ENCODE measurements around the gene IFNL1. TPM values are rescaled to one million over a fixed set of nuclear protein-coding genes. Genes with fewer than 3 reads are reported as not detected.
"Not testable (repeated sequence)": the region's sequence is repeated elsewhere in the genome, so short reads cannot be mapped to it uniquely, and the experiment has no call there.

Gene IFNL1
- not detected for total RNA-seq
- long read RNA-seq = 0 reads

DNA sequence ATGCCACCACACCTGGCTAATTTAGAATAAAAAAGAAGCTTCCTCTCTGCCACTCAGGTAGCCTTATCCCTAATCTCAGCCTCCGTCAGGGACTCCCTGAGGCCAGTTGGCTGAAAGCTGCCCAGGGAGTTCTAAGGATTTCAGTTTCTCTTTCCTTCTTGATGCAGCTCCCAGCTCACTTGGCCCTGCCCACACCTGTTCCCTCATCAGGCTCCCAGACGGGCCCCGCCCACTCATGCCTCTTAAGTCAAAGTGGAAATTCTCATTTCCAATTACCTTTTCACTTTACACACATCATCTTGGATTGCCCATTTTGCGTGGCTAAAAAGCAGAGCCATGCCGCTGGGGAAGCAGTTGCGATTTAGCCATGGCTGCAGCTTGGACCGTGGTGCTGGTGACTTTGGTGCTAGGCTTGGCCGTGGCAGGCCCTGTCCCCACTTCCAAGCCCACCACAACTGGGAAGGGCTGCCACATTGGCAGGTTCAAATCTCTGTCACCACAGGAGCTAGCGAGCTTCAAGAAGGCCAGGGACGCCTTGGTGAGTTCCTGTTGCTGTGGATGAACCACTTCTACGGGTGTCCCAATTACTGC is at the start of gene IFNL1:
TSS of gene IFNL1 (plus strand) at position 353 of the 591 bp plus-strand sequence. CDS start at position 368, 15 bp downstream.
- DNase-seq = no peak
- no peak for ATAC-seq
- intact Hi-C loops (cut with micrococcal nuclease) = no loop called here

DNA sequence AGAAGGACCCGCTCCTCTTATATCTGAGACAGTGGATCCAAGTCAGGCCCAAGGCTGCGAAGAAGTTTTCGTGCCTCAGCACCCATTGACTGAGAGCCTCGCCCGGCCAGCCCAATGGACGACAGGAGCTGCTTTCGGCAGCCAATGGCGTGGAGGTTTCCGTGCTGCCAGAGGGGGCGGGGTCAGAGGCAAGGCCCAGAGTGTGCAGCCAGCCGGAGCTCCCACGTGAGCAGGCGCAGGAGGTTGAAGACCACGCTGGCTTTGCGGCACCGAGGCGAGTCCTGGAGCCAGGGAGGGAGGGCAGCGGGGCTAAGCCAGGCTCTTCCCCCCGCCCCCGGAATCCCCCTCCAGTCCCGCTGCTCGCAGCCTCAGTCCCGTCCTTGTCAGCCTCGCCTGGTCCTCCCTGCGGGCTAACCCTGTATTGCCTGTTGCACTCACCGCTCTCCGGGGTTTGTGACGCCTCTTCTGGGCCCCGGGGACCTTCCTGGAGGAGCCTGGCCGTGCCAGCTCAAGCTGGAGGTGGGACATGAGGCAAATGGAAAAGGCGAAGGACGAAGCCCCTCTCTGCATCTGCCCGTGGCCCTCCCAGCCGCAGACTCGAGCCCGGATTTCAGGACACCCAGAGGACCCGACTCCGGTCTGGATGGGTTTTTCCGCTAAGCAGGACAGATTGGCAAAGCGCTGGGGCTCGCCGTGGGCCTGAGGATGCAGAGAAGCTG is 49.1 kb upstream of the IFNL1 start:
- intact Hi-C loops (cut with micrococcal nuclease) = no loop called here
- peak; percentile 50 for ATAC-seq
- peak; percentile 48 for DNase-seq

DNA sequence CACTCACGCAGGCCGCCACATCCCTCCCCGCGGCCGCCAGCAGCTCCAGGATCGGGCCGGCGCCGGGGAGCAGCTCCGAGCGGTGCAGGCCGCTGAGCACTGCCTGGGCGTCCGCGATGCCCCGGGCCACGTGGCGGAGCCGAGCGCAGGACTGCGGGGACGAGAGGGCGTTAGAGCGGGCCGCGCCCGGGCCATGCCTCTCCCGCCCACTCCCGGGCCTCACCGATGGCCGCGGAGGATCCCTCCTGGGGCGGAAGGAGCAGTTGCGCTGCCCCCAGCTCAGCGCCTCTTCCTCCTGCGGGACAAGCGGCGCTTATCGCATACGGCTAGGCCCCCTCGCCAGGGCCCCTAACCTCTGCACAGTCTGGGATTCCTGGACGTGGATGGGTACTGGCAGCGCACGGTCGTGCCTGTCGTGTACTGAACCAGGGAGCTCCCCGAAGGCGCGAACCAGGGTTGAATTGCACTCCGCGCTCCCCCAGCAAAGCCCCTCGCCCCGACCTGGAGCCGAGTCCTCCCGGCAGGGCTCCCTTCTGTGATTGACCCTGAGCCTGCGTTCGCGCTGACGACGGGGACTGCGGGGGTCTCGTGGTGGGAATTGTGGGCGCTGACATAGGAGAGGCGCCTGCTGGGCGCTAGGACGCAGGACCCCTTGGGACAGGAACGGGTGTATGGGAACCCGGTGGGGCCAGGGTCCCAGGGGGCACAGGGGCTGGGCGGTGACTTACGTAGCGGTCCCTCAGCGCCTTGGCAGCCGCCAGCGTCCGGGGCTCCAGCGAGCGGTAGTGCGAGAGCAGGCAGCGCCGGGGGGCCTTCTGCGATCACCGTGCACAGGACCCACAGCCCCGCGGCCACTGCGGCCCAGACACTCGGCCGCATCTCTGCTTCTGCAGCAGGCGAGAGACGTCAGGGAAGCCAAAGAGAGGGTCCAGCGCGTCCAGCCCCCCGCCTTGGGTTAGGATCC is 48.2 kb upstream of the IFNL1 start:
- ATAC-seq (peak; percentile 61), DNase-seq (no peak)
- intact Hi-C loops (cut with micrococcal nuclease) = no loop called here

- no peak for ATAC-seq
- DNase-seq = no peak
- intact Hi-C loops (cut with micrococcal nuclease) = no loop called here
Observed at GRCh38 chr19:39248806-39249205, 47.4 kb upstream of the IFNL1 start, which contains the start of gene IFNL4. Gene IFNL4, minus strand, starts transcription at chr19:39248856.

DNA sequence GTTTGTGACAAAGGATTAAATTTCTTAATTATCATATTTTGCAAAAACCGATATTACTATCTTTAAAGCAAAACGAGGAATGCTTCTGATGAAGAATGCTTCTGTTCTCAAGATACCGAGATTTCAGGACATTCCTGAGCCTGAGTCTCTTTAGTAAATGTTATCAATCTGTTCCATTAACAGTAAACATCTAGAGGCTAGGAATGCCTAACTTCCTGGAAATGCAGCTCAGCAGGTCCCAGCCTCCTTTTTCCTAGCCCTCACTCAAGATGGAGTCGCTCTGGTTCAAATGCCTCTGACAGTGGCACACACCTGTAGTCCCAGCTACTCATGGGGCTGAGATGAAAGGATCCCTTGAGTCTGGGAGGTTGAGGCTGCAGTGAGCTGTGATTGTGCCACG is 45.1 kb upstream of the IFNL1 start:
- intact Hi-C loops (cut with micrococcal nuclease) = no loop called here
- ATAC-seq (no peak), DNase-seq (no peak)

DNA sequence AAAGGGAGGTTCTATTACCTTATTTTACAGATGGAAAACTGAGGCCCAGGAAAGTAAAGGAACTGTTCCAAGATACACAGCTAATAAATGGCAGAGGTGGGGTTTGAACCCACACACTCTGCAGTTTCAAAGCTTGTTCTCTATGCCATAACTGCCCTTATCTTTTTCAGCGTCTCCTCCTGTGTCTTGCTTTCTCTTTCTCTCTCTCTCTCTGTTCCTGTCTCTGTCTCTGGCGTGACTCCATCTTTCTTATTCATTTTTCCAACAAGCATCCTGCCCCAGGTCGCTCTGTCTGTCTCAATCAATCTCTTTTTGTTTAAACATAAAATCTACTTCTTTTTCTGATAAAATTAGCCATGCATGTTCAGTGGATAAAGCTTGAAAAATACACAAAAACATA is 44.4 kb upstream of the IFNL1 start:
- intact Hi-C loops (cut with micrococcal nuclease) = no loop called here
- no peak for ATAC-seq
- DNase-seq = no peak

GRCh38 chr19:39252458-39252857 is 43.7 kb upstream of the IFNL1 start:
- no peak for ATAC-seq
- no peak for DNase-seq
- intact Hi-C loops (cut with micrococcal nuclease) = no loop called here

DNA sequence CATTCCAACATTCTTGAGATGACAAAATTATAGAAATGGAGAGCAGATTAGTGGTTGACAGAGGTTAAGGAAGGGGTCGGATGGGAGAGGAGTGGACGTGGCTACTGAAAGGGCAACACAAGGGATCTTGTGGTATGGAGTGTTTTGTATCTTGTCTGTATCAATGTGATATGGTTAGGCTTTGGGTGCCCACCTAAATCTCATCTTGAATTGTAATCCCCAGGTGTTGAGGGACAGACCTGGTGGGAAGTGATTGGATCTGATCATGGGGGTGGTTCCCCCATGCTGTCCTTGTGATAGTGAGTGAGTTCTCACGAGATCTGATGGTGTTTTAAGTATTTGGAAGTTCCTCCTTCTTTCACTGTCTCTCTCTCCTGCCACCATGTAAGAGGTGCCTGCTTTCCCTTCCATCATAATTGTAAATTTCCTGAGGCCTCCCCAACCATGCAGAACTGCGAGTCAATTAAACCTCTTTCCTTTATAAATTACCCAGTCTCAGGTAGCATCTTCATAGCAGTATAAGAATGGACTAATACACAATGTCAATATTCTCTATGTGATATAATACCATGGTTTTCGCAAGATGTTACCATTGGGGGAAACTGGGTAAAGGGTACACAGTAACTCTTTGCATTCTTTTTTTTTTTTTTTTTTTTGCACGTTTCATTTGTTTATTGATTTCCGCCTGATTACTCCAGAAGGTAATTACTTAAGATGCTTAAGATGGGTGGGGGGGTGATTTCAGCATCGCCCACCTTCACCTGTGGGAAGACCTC is 42.6 kb upstream of the IFNL1 start:
- DNase-seq (no peak), ATAC-seq (no peak)
- intact Hi-C loops (cut with micrococcal nuclease) = no loop called here

DNA sequence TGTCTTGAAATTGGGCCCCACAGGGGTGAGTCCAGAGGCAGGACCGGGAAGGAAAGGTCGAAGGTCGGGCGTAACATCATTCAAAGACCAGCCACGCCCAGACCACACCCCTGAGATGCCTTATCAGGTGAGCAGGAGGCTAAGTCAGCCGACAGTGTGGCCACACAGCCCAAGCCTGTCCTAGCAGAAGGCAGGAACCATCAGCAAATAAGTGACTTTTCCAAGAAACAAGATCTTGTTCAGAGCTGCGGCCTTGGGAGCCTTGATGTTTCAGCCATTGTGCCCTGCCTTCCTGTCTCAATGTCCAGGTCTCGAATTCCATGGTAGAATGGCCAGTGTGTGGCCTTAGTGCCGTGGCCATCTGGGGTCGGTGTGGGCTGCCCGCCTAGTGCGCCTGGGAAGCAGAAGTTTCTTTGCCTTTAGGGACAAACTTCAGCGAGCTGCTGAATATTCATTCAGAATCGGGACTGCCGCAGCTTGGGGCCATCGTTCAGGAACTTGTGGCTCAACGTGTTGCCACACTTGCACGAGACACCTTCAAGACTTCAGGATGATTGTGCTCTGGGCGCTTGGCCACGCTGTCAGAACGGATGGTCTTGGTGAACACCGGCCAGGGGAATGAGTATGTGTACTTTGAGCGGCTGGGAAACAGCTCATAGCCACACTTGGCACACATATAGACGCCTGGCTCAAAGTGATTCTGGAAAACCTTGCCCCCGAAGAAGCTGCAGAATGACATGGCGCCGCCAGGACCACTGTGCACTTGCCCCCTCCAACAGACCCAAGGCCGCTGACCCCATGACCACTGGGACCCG is 41.5 kb upstream of the IFNL1 start:
- DNase-seq (no peak), ATAC-seq (no peak)
- intact Hi-C loops (cut with micrococcal nuclease) = no loop called here

DNA sequence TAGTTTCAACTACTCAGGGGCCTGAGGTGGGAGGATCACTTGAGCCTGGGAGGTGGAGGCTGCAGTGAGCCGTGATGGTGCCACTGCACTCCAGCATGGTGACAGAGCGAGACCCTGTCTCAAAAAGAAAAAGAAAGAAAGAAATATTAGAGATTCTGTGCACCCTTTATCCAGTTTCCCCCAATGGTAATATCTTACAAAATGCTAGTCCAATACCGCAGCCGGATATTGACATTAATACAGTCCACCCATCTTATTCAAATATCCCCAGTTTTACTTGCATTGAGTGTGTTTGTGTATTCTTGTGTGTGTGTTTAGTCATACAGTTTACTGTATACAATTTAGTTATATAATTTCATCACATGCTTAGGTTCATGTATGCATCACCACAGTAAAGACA is 39.0 kb upstream of the IFNL1 start:
- intact Hi-C loops (cut with micrococcal nuclease) = no loop called here
- ATAC-seq = no peak

DNA sequence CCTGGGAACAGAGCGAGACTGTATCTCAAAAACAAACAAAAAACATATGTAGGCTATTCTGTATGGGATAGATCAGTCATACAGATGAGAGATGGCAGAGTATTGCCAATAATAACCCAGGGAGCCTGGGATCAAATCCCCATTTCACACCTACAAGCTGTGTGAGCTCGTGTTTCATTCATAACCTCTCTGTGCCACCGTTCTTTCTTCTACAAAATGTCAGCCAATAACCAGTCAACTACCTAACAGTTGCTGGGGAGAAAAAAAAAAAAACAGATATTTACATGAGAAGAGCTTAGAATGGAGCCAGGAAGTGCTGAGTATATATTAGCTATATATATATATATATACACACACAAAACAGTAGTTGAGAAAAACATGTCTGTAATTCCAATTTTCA is 34.5 kb upstream of the IFNL1 start:
- ATAC-seq = no peak
- DNase-seq = no peak
- intact Hi-C loops (cut with micrococcal nuclease) = no loop called here

More for the DNA sequence above, 39.0 kb upstream of the IFNL1 start:
- DNase-seq = no peak

GRCh38 chr19:39262496-39262895 is 33.7 kb upstream of the IFNL1 start:
- DNase-seq = no peak
- ATAC-seq = no peak
- intact Hi-C loops (cut with micrococcal nuclease) = no loop called here

DNA sequence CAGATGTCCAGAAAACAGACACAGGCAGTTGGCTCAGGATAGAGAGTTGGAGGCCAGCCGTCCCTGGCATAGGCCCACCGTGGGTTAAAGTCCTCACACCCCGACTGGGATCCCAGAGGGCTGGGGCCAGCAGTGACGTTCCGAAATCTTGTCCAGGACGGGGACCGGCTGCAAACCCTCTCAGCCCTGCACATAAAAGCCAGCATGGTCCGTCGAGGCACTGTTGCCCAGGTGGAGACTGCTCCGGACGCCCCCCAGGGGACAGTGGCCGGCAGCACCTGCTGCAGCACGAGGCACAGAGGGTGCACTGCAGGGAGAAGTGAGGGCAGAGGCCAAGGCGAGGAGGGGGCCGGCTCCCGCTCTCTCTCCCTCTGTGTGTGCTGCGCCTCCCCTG is 32.3 kb upstream of the IFNL1 start:
- no peak for ATAC-seq
- intact Hi-C loops (cut with micrococcal nuclease) = no loop called here
- peak; percentile 27 for DNase-seq

GRCh38 chr19:39264306-39265290 is 31.6 kb upstream of the IFNL1 start:
- intact Hi-C loops (cut with micrococcal nuclease) = no loop called here
- peak; percentile 36 for DNase-seq
- ATAC-seq = peak; percentile 38

GRCh38 chr19:39265321-39265916 is 30.8 kb upstream of the IFNL1 start:
- ATAC-seq (no peak), DNase-seq (peak; percentile 27)
- intact Hi-C loops (cut with micrococcal nuclease) = no loop called here

GRCh38 chr19:39268085-39268484 is 28.1 kb upstream of the IFNL1 start, which contains the start of gene IFNL2:
Gene IFNL2, plus strand, starts transcription at chr19:39268396. Its CDS starts 173 bp downstream, at chr19:39268569.
- ATAC-seq; intact Hi-C loops (cut with micrococcal nuclease); DNase-seq: not testable (repeated sequence)
